SU-DHL-6 (cell line): ENCODE data around the gene WFDC1.

Source experiments
- H2AFZ ChIP-seq: fragments of 200-600 bp; sonication (generic); 2 replicates; pipeline ENCODE4 v1.6.1; 2014; ENCODE audit warnings: low read depth, mild to moderate bottlenecking, moderate library complexity, mixed read lengths, antibody characterized with exemption, low read length; ENCODE audit not compliant: severe bottlenecking
- H3F3A ChIP-seq: fragments of 200-600 bp; shearing (Covaris generic); 2 replicates; pipeline ENCODE4 v1.6.0; 2016; ENCODE audit warnings: antibody characterized with exemption, mild to moderate bottlenecking; ENCODE audit not compliant: insufficient read depth
- H3K27ac ChIP-seq: fragments of 200-600 bp; sonication (generic); 2 replicates; pipeline ENCODE4 v1.5.1; 2016; ENCODE audit warnings: low read depth, mild to moderate bottlenecking, low read length, moderate library complexity, mixed read lengths
- H3K27me3 ChIP-seq: fragments of 200-600 bp; sonication (generic), shearing (Covaris generic); 2 replicates; pipeline ENCODE4 v1.6.0; 2014; ENCODE audit warnings: mild to moderate bottlenecking, low read length
- H3K36me3 ChIP-seq: fragments of 200-600 bp; sonication (generic); 2 replicates; pipeline ENCODE4 v1.6.1; 2014; ENCODE audit warnings: mild to moderate bottlenecking, low read length, mixed read lengths
- H3K4me2 ChIP-seq: fragments of 300-600, 200-600 bp; shearing (Covaris generic), sonication (generic); 2 replicates; pipeline ENCODE4 v1.6.0; 2014; ENCODE audit warnings: low read length, low read depth, mild to moderate bottlenecking; ENCODE audit not compliant: poor library complexity, severe bottlenecking
- H3K4me3 ChIP-seq: fragments of 200-600 bp; sonication (generic); 2 replicates; pipeline ENCODE4 v1.5.1; 2014; ENCODE audit warnings: antibody characterized with exemption, low read length, mild to moderate bottlenecking, mixed read lengths; ENCODE audit not compliant: insufficient read depth, poor library complexity, severe bottlenecking
- H3K79me2 ChIP-seq: fragments of 200-600 bp; sonication (generic); 2 replicates; pipeline ENCODE4 v1.6.1; 2014; ENCODE audit warnings: mild to moderate bottlenecking, low read length, moderate library complexity; ENCODE audit not compliant: insufficient read depth
- H3K9ac ChIP-seq: fragments of 200-600 bp; sonication (generic); 2 replicates; pipeline ENCODE4 v1.7.0; 2014; ENCODE audit warnings: mild to moderate bottlenecking, low read length
- H3K9me2 ChIP-seq: fragments of 200-600 bp; sonication (generic); replicated peaks from 2 replicates; pipeline ENCODE4 v1.6.1; 2014; ENCODE audit warnings: low read length; ENCODE audit not compliant: insufficient read depth
- H3K9me3 ChIP-seq: fragments of 200-600 bp; sonication (generic); 2 replicates; pipeline ENCODE4 v1.6.1; 2014; ENCODE audit warnings: low read length, mixed read lengths; ENCODE audit not compliant: insufficient read depth
- H4K20me1 ChIP-seq: fragments of 200-600 bp; sonication (generic); 2 replicates; pipeline ENCODE4 v1.6.1; 2014; ENCODE audit warnings: low read depth, mild to moderate bottlenecking, antibody characterized with exemption, low read length, moderate library complexity, mixed read lengths
- CTCF ChIP-seq: fragments of 200-600 bp; sonication (generic); IDR thresholded peaks from one replicate; pipeline ENCODE4 v1.5.1; 2017; ENCODE audit warnings: antibody characterized with exemption, mild to moderate bottlenecking, low read length, moderate library complexity; ENCODE audit not compliant: insufficient read depth, poor library complexity, severe bottlenecking
- EZH2phosphoT487 ChIP-seq: fragments of 200-600 bp; sonication (generic), shearing (Covaris generic); conservative IDR thresholded peaks from 2 replicates; pipeline ENCODE4 v1.6.1; 2018; ENCODE audit warnings: mild to moderate bottlenecking, antibody characterized with exemption, low read length, moderate library complexity, mixed read lengths

Gene WFDC1

GRCh38 chr16:84259691-84260090 is 35.0 kb upstream of the WFDC1 start:
- Histone ChIP-seq H3K79me2 (no peaks in the 10 kb centered on the region), H3K4me2 (no peak overlapping the region), H4K20me1 (no peaks in the 10 kb centered on the region), H3K9me3 (no peaks in the 10 kb centered on the region), H3K4me3 (no peak overlapping the region), H3K36me3 (no peaks in the 10 kb centered on the region), H3K27me3 (no peaks in the 10 kb centered on the region), H3K9ac (no peak overlapping the region), H2AFZ (no peak overlapping the region), H3K27ac (no peak overlapping the region), H3F3A (no peaks in the 10 kb centered on the region), H3K9me2 (no peaks in the 10 kb centered on the region)
- TF ChIP-seq EZH2phosphoT487 (no peak), CTCF (no peak)

- no peaks in the 10 kb centered on the region for H4K20me1 ChIP-seq
- no peak overlapping the region for H2AFZ ChIP-seq
- no peaks in the 10 kb centered on the region for H3K36me3 ChIP-seq
- no peaks in the 10 kb centered on the region for H3K9me2 ChIP-seq
- no peak overlapping the region for H3K4me2 ChIP-seq
- no peak overlapping the region for H3K4me3 ChIP-seq
- H3K9ac ChIP-seq, result no peak overlapping the region
- no peak overlapping the region for H3K27ac ChIP-seq
- no peaks in the 10 kb centered on the region for H3K27me3 ChIP-seq
- H3F3A ChIP-seq, result no peaks in the 10 kb centered on the region
- no peak for TF ChIP-seq EZH2phosphoT487
- no peak for TF ChIP-seq CTCF
- no peaks in the 10 kb centered on the region for H3K9me3 ChIP-seq
- no peaks in the 10 kb centered on the region for H3K79me2 ChIP-seq
Observed at GRCh38 chr16:84260766-84261554, 33.7 kb upstream of the WFDC1 start.

- TF ChIP-seq EZH2phosphoT487 (no peak), CTCF (no peak)
- H2AFZ ChIP-seq, result no peak overlapping the region
- no peaks in the 10 kb centered on the region for H3K9me3 ChIP-seq
- no peak overlapping the region for H3K27ac ChIP-seq
- H3K79me2 ChIP-seq, result no peaks in the 10 kb centered on the region
- H3K27me3 ChIP-seq, result no peaks in the 10 kb centered on the region
- no peak overlapping the region for H3K4me2 ChIP-seq
- no peak overlapping the region for H3K9ac ChIP-seq
- H3K36me3 ChIP-seq, result no peaks in the 10 kb centered on the region
- H3K4me3 ChIP-seq, result no peak overlapping the region
- no peaks in the 10 kb centered on the region for H3F3A ChIP-seq
- no peaks in the 10 kb centered on the region for H4K20me1 ChIP-seq
- H3K9me2 ChIP-seq, result no peaks in the 10 kb centered on the region
Observed at GRCh38 chr16:84262031-84262430, 32.6 kb upstream of the WFDC1 start.
